C4-2B (cell line): ENCODE measurements around the gene ZNF91.

Experiments
- CTCF ChIP-seq: fragments of 450-650 bp; conservative IDR thresholded peaks from 2 replicates; pipeline ENCODE4 v1.5.1; 2017; ENCODE audit warnings: mild to moderate bottlenecking
- ZFX ChIP-seq: fragments of 450-650 bp; IDR thresholded peaks from 2 replicates; pipeline ENCODE4 v1.6.1; 2017

- TF ChIP-seq CTCF, result no peak
- TF ChIP-seq ZFX, result no peak
Measured at GRCh38 chr19:23346696-23347095, 48.6 kb downstream of the ZNF91 start.
